H1 (cell line): ENCODE results near the gene MORN4. TPM values are rescaled to one million over a fixed set of nuclear protein-coding genes. Genes with fewer than 3 reads are reported as not detected.

ENCODE experiments used
- CTCF ChIA-PET: fragments of 300-600 bp; sonication (Branson Sonifier 250); formaldehyde crosslinking; loops from one replicate; lab custom pipeline; 2021; ENCODE audit not compliant: partially characterized antibody; lab: Charles Lee
- POLR2A ChIA-PET: fragments of 300-600 bp; sonication (Branson Sonifier 250); formaldehyde crosslinking; loops from one replicate; lab custom pipeline; 2021; ENCODE audit warnings: inconsistent platforms; ENCODE audit not compliant: partially characterized antibody; lab: Charles Lee
- DNase-seq, 2 experiments: peaks; one replicate each; pipeline versions ENCODE4 v3.0.0 to v3.0.0-alpha.2; 2010 to 2022; ENCODE audit warnings: low spot score in 2 of 2, low read depth in 1 of 2, mixed read lengths in 1 of 2
- FAIRE-seq: peaks from 2 replicates; lab custom pipeline; 2011; peaks lifted over from hg19 to GRCh38; lab: Jason Lieb, UNC
- H2AFZ ChIP-seq: 2 replicates; pipeline ENCODE4 v1.8.1; 2012; ENCODE audit warnings: low read length, inconsistent platforms
- H2AK5ac ChIP-seq: 2 replicates; pipeline ENCODE4 v1.6.1; 2013; ENCODE audit warnings: low read depth, low read length
- H2BK120ac ChIP-seq: replicated peaks from 2 replicates; pipeline ENCODE3; 2013; ENCODE audit warnings: low read depth, low read length, inconsistent platforms
- H2BK12ac ChIP-seq: 2 replicates; pipeline ENCODE4 v1.6.1; 2013; ENCODE audit warnings: low read depth, low read length
- H2BK15ac ChIP-seq: 2 replicates; pipeline ENCODE4 v1.6.1; 2013; ENCODE audit warnings: low read length
- H2BK20ac ChIP-seq: 2 replicates; pipeline ENCODE4 v1.6.1; 2013; ENCODE audit warnings: low read length
- H2BK5ac ChIP-seq: 2 replicates; pipeline ENCODE4 v1.6.1; 2013; ENCODE audit warnings: low read depth, low read length
- H3K14ac ChIP-seq: 2 replicates; pipeline ENCODE4 v1.6.1; 2013; ENCODE audit warnings: inconsistent platforms; ENCODE audit not compliant: insufficient read length
- H3K18ac ChIP-seq: 2 replicates; pipeline ENCODE4 v1.6.1; 2013; ENCODE audit warnings: low read length; ENCODE audit errors: extremely low read depth
- H3K23ac ChIP-seq: 2 replicates; pipeline ENCODE4 v1.6.1; 2013; ENCODE audit warnings: inconsistent platforms; ENCODE audit not compliant: insufficient read length
- H3K23me2 ChIP-seq: 2 replicates; pipeline ENCODE4 v1.6.1; 2013; ENCODE audit warnings: low read depth, low read length
- H3K27ac ChIP-seq: 2 replicates; pipeline ENCODE4 v1.6.1; 2011; ENCODE audit warnings: low read depth, low read length, inconsistent platforms
- H3K27me3 ChIP-seq, 4 experiments: replicated peaks in 1 of 4; 1 replicate in 1 of 4; 2 replicates in 3 of 4; pipeline versions ENCODE4 v1.6.1 to v1.8.1; 2011 to 2013; ENCODE audit warnings: low read length in 3 of 4, mild to moderate bottlenecking in 3 of 4, inconsistent platforms in 2 of 4, mixed read lengths in 2 of 4, moderate library complexity in 1 of 4; ENCODE audit not compliant: control insufficient read depth in 3 of 4, insufficient read depth in 3 of 4; ENCODE audit errors: extremely low read depth in 1 of 4
- H3K36me3 ChIP-seq, 4 experiments: 2 replicates each; pipeline versions ENCODE4 v1.6.1 to v1.8.1; 2011 to 2013; ENCODE audit warnings: mild to moderate bottlenecking in 4 of 4, low read length in 3 of 4, moderate library complexity in 2 of 4, control low read depth in 1 of 4, inconsistent platforms in 1 of 4; ENCODE audit not compliant: insufficient read depth in 4 of 4, control insufficient read depth in 2 of 4
- H3K4ac ChIP-seq: replicated peaks from 2 replicates; pipeline ENCODE3; 2013; ENCODE audit warnings: low read length, low read depth, mixed read lengths, inconsistent platforms; ENCODE audit not compliant: insufficient read length
- H3K4me1 ChIP-seq, 4 experiments: replicated peaks in 1 of 4; 1 replicate in 1 of 4; 2 replicates in 3 of 4; pipeline versions ENCODE4 v1.6.1 to v1.8.1; 2011 to 2013; ENCODE audit warnings: low read length in 3 of 4, inconsistent platforms in 2 of 4, mixed read lengths in 1 of 4; ENCODE audit not compliant: insufficient read depth in 4 of 4, control insufficient read depth in 3 of 4
- H3K4me2 ChIP-seq, 2 experiments: 2 replicates each; pipeline versions ENCODE4 v1.6.1 to v1.8.1; 2011 to 2013; ENCODE audit warnings: low read depth in 2 of 2, low read length in 2 of 2, control low read depth in 1 of 2, inconsistent platforms in 1 of 2, mild to moderate bottlenecking in 1 of 2; ENCODE audit not compliant: insufficient read depth in 1 of 2
- H3K4me3 ChIP-seq, 4 experiments: fragments of 200-600, 300-600 bp in 1 of 4; sonication (generic), shearing (Covaris generic), sonication (Bioruptor Twin) in 1 of 4; 2 replicates each; pipeline versions ENCODE4 v1.5.1 to v1.8.1; 2011 to 2016; ENCODE audit warnings: low read length in 4 of 4, low read depth in 3 of 4, control low read depth in 2 of 4, inconsistent platforms in 2 of 4, mild to moderate bottlenecking in 2 of 4, mixed read lengths in 1 of 4, moderate library complexity in 1 of 4; ENCODE audit not compliant: insufficient read depth in 2 of 4; ENCODE audit errors: extremely low read depth in 1 of 4
- H3K56ac ChIP-seq: replicated peaks from 2 replicates; pipeline ENCODE3; 2013; ENCODE audit warnings: low read depth, mild to moderate bottlenecking, mixed read lengths, low read length, inconsistent platforms; ENCODE audit not compliant: insufficient read length
- H3K79me1 ChIP-seq: 2 replicates; pipeline ENCODE4 v1.6.1; 2013; ENCODE audit warnings: low read depth, low read length, control low read depth
- H3K79me2 ChIP-seq, 2 experiments: 2 replicates each; pipeline versions ENCODE4 v1.6.1 to v1.8.1; 2012 to 2013; ENCODE audit warnings: low read length in 2 of 2, mild to moderate bottlenecking in 2 of 2, inconsistent platforms in 1 of 2; ENCODE audit not compliant: insufficient read depth in 2 of 2, control insufficient read depth in 1 of 2
- H3K9ac ChIP-seq, 4 experiments: replicated peaks in 1 of 4; 1 replicate in 1 of 4; 2 replicates in 3 of 4; pipeline versions ENCODE4 v1.6.1 to v1.8.1; 2011 to 2013; ENCODE audit warnings: low read depth in 3 of 4, low read length in 3 of 4, control low read depth in 2 of 4, mild to moderate bottlenecking in 2 of 4, moderate library complexity in 2 of 4, inconsistent platforms in 1 of 4; ENCODE audit errors: extremely low read depth in 1 of 4
- H3K9me3 ChIP-seq, 2 experiments: 2 replicates each; pipeline versions ENCODE4 v1.6.1 to v1.8.1; 2012 to 2013; ENCODE audit warnings: mild to moderate bottlenecking in 2 of 2, moderate library complexity in 2 of 2, control low read depth in 1 of 2, inconsistent platforms in 1 of 2, low read depth in 1 of 2, low read length in 1 of 2, mixed read lengths in 1 of 2; ENCODE audit not compliant: insufficient read depth in 2 of 2
- H4K20me1 ChIP-seq, 2 experiments: replicated peaks in 1 of 2; 2 replicates each; pipeline versions ENCODE3 to v1.8.1; 2011 to 2013; ENCODE audit warnings: inconsistent platforms in 2 of 2, low read length in 2 of 2, mild to moderate bottlenecking in 1 of 2; ENCODE audit not compliant: insufficient read depth in 2 of 2, control insufficient read depth in 1 of 2
- H4K5ac ChIP-seq: 2 replicates; pipeline ENCODE4 v1.6.1; 2013; ENCODE audit warnings: low read length, low read depth, mixed read lengths, inconsistent platforms; ENCODE audit not compliant: insufficient read length
- H4K8ac ChIP-seq: 2 replicates; pipeline ENCODE4 v1.8.0; 2013; ENCODE audit warnings: mild to moderate bottlenecking, moderate library complexity, low read length, inconsistent platforms; ENCODE audit not compliant: insufficient read depth; ENCODE audit errors: extremely low read depth
- H4K91ac ChIP-seq: replicated peaks from 2 replicates; pipeline ENCODE3; 2013; ENCODE audit warnings: low read length, mixed read lengths, inconsistent platforms; ENCODE audit not compliant: insufficient read length
- ASH2L ChIP-seq: fragments of 200-600, 300-600 bp; sonication (generic); IDR thresholded peaks from one replicate; pipeline ENCODE4 v1.7.1; 2017; ENCODE audit warnings: low read length
- FOSL1 ChIP-seq: IDR thresholded peaks from 2 replicates; pipeline ENCODE4 v1.6.1; 2011; ENCODE audit warnings: mild to moderate bottlenecking, low read depth, low read length, moderate library complexity; ENCODE audit not compliant: insufficient read depth
- KDM1A ChIP-seq: fragments of 200-600, 300-600 bp; sonication (generic); IDR thresholded peaks from 2 replicates; pipeline ENCODE4 v1.7.1; 2016; ENCODE audit warnings: mild to moderate bottlenecking, low read length, borderline replicate concordance
- KDM4A ChIP-seq: IDR thresholded peaks from one replicate; pipeline ENCODE4 v1.7.1; 2012; ENCODE audit warnings: low read depth, mild to moderate bottlenecking, moderate library complexity, low read length, inconsistent platforms; ENCODE audit not compliant: severe bottlenecking
- RFX5 ChIP-seq: IDR thresholded peaks from 2 replicates; pipeline ENCODE4 v1.6.1; 2011; ENCODE audit warnings: low read depth, low read length, improper control_type of control experiment, borderline replicate concordance
- TAF7 ChIP-seq: optimal IDR thresholded peaks from 2 replicates; pipeline ENCODE3; 2011; ENCODE audit warnings: low read depth, mild to moderate bottlenecking, inconsistent platforms, low read length, moderate library complexity, borderline replicate concordance
- WGBS, 2 experiments: shearing (Covaris generic) in 1 of 2; methylation state at CpG; one replicate each; pipeline versions ENCODE4 v1.1.6 to v1.1.7; 2013 to 2015; ENCODE audit warnings: low lambda C conversion rate in 2 of 2, mixed read lengths in 2 of 2, inconsistent platforms in 1 of 2, low coverage in 1 of 2, missing lambda C conversion rate in 1 of 2; ENCODE audit not compliant: insufficient replicate concordance in 2 of 2, insufficient coverage in 1 of 2, insufficient read length in 1 of 2; ENCODE audit errors: extremely low coverage in 1 of 2, missing lambda C conversion rate in 1 of 2; 5-methylcytosine and 5-hydroxymethylcytosine counted together
- polyA plus RNA-seq, 7 experiments: library from polyadenylated mRNA; depleted of rRNA in 3 of 7; stranded (reverse) in 5 of 7; unstranded in 2 of 7; fragments of >200 nt in 5 of 7; fragments of 200-250 nt in 2 of 7; gene quantifications; 1 replicate in 5 of 7; 2 replicates in 1 of 7; 4 replicates in 1 of 7; pipeline versions ENCODE4 v1.2.1 to v1.2.3, GENCODE V29; 2011 to 2013; ENCODE audit warnings: missing spikeins in 2 of 7, mixed read lengths in 2 of 7
- total RNA-seq: library from RNA; stranded (reverse); fragmentation: NEBNext Ultra II Directional; extraction: Animal tissue kit (Norgen Biotek cat#: 25700); gene quantifications from 2 replicates; pipeline ENCODE4 v1.2.1, GENCODE V29; 2021

MORN4 gene
- total and polyA plus RNA-seq, 2 of the 8 experiments (the other 6 are each of a cell fraction or from before 2014, with no cell fraction given): 13.6 to 22.0 TPM

DNA sequence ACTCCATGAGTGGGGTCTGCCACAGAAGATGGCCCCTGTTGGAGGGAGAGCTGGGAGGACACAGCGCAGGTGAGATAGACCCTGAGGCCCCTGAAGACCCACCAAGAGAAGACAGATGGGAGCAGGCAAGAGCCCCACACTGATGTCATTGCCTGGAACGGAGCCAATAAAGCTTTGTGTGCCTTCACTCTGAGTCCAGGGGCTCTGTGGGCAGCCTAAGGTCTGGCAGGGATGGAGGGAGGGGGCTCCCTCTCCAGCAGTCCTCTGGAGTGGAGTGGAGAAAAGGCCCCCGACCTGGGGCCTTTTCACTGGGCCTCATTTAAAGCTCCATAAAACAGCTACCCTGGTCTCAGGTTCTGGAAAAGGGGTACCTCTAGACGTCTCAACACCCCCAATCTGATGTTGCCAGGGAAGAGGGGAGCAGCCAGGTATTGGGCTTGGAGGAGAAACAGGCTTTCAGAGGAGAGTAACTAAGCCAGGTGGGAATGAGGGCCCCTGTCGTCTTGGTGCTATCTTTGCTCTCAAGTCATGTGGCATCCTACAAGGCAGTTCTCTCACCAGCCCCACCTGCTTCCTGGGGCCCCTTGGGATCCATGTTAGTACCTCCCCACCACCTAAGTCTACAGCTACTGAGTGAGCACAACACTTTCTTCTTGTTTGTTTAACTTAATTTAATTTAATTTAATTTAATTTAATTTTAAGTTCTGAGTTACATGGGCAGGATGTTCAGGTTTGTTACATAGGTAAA, 42.4 kb downstream of the MORN4 start:
- no peak overlapping the region for H2AFZ ChIP-seq
- no peak overlapping the region for H3K4ac ChIP-seq
- ChIA-PET CTCF (interaction anchor here (1.1 to 3.4 kb wide), 10 partner anchors 7 to 129 kb away, joined by 3 to 20 read pairs (median 6); partner anchors contain the start of gene ANKRD2), POLR2A (interaction anchor here (1.0 kb wide), 1 partner anchor 123 kb away, joined by 3 read pairs; the partner anchor contains the start of gene MARVELD1)
- no peak overlapping the region for H3K4me3 ChIP-seq
- no peaks in the 10 kb centered on the region for H3K79me2 ChIP-seq
- no peak overlapping the region for H3K27ac ChIP-seq
- no peak overlapping the region for H2BK5ac ChIP-seq
- H3K36me3 ChIP-seq: no peaks in the 10 kb centered on the region
- H3K9me3 ChIP-seq: no peaks in the 10 kb centered on the region
- no peak overlapping the region for H3K56ac ChIP-seq
- no peaks in the 10 kb centered on the region for H4K20me1 ChIP-seq
- H3K4me1 ChIP-seq: no peaks in the 10 kb centered on the region
- H3K23me2 ChIP-seq: peaks cover 1% of the 10 kb centered on the region; the same call in 1 of the 2 replicates
- no peak overlapping the region for H4K8ac ChIP-seq
- no peak overlapping the region for H2BK15ac ChIP-seq
- DNase-seq: no peak
- no peak overlapping the region for H4K5ac ChIP-seq
- no peak overlapping the region for H3K14ac ChIP-seq
- FAIRE-seq: no peak
- H3K23ac ChIP-seq: no peak overlapping the region
- no peak for TF ChIP-seq RFX5
- no peak for TF ChIP-seq KDM4A
- TF ChIP-seq TAF7: no peak
- TF ChIP-seq KDM1A: no peak
- TF ChIP-seq FOSL1: no peak
- no peak for TF ChIP-seq ASH2L
- H2BK20ac ChIP-seq: no peak overlapping the region
- WGBS, 2 experiments: 83% methylated on average over 5 of the region's 5 CpGs; no CpG with 5 or more reads in 1 of the 2 experiments
- H2BK12ac ChIP-seq: no peak overlapping the region
- H3K18ac ChIP-seq: no peak overlapping the region
- H2AK5ac ChIP-seq: no peak overlapping the region
- no peaks in the 10 kb centered on the region for H3K79me1 ChIP-seq
- H3K4me2 ChIP-seq: no peak overlapping the region
- no peak overlapping the region for H2BK120ac ChIP-seq
- no peak overlapping the region for H3K9ac ChIP-seq
- H3K27me3 ChIP-seq: no peaks in the 10 kb centered on the region
- H4K91ac ChIP-seq: no peak overlapping the region
